GM19193 (cell line): ENCODE measurements around the gene FRY.

Experiments used
- POLR2A ChIP-seq: IDR thresholded peaks from 4 replicates; pipeline ENCODE4 v1.6.1; 2011; ENCODE audit not compliant: insufficient read depth, insufficient read length; ENCODE audit errors: extremely low read depth

FRY gene

DNA sequence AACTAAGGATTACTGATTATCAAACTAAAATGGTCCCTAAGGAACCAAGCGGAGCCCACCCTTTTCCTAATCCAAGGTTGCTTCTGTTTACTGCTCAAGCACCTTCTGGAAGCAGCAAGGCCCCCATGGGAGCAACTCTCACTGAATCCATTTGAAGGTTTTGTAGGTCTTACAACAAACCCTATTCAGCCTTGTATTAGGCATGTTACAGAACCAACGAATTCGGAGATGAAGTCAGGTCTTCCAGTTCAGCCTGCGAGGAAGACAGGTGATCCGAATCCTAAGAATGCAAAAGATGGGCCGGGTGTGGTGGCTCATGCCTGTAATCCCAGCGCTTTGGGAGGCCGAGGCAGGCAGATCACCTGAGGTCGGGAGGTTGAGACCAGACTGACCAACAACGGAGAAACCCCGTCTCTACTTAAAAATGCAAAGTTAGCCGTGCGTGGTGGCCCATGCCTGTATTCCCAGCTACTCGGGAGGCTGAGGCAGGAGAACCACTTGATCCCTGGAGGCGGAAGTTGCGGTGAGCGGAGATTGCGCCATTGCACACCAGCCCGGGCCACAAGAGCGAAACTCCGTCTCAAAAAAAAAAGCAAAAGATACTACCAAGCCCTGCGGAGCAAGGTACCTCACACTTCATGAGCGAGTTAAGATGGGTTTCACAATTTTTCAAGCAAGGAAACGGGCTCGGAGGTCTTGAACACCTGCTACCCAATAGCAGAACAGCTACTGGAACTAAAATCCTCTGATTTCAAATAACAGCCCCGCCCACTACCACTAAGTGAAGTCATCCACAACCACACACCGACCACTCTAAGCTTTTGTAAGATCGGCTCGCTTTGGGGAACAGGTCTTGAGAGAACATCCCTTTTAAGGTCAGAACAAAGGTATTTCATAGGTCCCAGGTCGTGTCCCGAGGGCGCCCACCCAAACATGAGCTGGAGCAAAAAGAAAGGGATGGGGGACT, 283.0 kb downstream of the FRY start:
- no peak for TF ChIP-seq POLR2A

DNA sequence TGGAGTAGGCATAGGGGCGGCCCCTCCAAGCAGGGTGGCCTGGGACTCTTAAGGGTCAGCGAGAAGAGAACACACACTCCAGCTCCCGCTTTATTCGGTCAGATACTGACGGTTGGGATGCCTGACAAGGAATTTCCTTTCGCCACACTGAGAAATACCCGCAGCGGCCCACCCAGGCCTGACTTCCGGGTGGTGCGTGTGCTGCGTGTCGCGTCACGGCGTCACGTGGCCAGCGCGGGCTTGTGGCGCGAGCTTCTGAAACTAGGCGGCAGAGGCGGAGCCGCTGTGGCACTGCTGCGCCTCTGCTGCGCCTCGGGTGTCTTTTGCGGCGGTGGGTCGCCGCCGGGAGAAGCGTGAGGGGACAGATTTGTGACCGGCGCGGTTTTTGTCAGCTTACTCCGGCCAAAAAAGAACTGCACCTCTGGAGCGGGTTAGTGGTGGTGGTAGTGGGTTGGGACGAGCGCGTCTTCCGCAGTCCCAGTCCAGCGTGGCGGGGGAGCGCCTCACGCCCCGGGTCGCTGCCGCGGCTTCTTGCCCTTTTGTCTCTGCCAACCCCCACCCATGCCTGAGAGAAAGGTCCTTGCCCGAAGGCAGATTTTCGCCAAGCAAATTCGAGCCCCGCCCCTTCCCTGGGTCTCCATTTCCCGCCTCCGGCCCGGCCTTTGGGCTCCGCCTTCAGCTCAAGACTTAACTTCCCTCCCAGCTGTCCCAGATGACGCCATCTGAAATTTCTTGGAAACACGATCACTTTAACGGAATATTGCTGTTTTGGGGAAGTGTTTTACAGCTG, 283.9 kb downstream of the FRY start, which contains the start of the genes BRCA2 and ZAR1L:
BRCA2 (plus strand) TSS at position 271 of the 790 bp plus-strand sequence. CDS start 953 bp downstream, outside the sequence.
ZAR1L (minus strand) TSS at position 126 of the 790 bp plus-strand sequence. CDS start 3,438 bp downstream, outside the sequence.
- peak; percentile 98 for TF ChIP-seq POLR2A

DNA sequence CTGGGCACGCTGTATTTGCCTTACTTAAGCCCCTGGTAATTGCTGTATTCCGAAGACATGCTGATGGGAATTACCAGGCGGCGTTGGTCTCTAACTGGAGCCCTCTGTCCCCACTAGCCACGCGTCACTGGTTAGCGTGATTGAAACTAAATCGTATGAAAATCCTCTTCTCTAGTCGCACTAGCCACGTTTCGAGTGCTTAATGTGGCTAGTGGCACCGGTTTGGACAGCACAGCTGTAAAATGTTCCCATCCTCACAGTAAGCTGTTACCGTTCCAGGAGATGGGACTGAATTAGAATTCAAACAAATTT, 284.4 kb downstream of the FRY start:
- TF ChIP-seq POLR2A: no peak

DNA sequence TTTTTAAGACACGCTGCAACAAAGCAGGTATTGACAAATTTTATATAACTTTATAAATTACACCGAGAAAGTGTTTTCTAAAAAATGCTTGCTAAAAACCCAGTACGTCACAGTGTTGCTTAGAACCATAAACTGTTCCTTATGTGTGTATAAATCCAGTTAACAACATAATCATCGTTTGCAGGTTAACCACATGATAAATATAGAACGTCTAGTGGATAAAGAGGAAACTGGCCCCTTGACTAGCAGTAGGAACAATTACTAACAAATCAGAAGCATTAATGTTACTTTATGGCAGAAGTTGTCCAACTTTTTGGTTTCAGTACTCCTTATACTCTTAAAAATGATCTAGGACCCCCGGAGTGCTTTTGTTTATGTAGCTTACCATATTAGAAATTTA, 284.9 kb downstream of the FRY start:
- no peak for TF ChIP-seq POLR2A

DNA sequence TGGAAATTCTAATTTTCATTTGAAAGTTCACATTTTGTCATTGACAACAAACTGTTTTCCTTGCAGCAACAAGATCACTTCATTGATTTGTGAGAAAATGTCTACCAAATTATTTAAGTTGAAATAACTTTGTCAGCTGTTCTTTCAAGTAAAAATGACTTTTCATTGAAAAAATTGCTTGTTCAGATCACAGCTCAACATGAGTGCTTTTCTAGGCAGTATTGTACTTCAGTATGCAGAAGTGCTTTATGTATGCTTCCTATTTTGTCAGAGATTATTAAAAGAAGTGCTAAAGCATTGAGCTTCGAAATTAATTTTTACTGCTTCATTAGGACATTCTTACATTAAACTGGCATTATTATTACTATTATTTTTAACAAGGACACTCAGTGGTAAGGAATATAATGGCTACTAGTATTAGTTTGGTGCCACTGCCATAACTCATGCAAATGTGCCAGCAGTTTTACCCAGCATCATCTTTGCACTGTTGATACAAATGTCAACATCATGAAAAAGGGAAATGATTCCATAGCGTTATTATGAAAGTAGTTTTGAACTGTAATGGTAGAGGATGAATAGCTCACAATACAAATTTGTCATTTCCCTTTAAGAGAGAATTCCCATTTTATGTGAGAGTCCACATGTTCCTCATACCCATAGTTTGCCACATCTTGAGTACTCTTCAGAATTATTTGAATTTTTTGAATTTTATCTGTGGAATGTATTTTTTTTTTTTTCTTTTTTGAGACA, 286.3 kb downstream of the FRY start:
- TF ChIP-seq POLR2A: no peak

DNA sequence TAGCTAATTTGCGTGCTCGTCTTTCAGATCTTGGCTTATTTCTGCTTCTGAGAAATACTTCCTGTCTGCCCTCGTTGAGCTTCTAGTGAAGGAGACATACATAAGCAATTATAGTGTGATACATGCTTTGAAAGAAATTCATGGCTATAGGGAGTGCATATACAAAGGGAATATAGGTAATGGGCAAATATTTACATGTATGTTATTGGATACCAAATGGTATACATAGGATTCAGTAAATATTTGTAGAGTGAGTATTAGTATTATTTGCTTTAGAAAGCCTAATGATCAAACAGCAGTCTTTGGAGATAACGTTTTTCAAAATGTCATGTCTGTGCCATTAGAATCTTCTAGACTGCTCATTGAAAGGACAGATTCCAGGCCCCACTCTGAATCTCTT, 289.0 kb downstream of the FRY start:
- no peak for TF ChIP-seq POLR2A

DNA sequence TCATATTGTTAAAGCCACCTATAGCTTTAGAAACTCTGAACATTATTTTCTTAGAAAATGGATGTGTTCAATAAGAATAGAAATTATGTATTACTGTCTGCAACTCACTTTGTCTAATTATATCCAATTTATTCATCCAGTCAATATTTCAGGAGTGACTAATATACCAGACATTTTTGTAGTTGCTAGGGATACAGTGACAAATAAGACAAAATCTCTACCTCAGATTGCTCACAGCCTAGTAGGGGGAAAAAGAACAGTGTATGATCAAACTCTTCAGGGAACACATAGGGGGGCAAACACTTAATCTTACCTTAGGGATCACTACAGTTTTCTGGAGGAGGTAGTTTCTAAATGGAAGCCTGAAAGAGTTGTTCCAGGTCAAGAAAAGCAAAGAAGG, 292.3 kb downstream of the FRY start:
- TF ChIP-seq POLR2A: no peak

DNA sequence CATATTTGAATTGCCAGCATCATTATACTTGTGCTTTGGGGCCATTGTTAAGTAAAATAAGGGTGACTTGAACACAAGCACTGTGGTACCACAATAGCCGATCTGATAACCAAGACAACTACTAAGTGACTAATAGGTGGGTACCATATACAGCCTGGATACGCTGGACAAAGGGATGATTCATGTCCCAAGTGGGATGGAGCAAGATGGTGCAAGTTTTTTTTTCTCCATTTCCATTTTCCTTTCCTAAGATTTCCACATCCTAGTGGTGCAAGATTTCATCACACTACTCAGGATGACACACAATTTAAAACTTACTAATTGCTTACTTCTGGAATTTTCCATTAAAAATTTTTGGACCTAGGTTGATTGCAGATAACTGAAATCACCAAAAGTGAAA, 298.9 kb downstream of the FRY start:
- TF ChIP-seq POLR2A: no peak

DNA sequence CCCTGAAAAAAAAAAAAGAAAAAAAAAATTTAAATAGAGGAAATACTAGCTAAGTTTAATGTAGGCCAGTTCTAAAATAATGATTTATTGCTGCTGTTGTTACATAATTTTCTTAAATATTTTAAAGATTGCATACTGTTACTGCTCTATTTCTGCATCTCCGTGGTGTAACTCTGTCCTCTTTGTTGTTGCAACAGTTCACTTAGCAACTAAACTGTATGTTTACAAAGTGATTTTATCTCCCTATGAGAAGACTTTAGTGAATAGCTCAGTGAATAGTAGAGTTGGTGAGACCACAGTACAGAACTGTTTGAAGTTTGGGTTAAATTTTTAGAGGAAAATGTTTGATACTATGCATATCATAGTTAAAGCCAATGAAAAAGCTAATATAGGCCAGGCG, 303.1 kb downstream of the FRY start:
- no peak for TF ChIP-seq POLR2A

DNA sequence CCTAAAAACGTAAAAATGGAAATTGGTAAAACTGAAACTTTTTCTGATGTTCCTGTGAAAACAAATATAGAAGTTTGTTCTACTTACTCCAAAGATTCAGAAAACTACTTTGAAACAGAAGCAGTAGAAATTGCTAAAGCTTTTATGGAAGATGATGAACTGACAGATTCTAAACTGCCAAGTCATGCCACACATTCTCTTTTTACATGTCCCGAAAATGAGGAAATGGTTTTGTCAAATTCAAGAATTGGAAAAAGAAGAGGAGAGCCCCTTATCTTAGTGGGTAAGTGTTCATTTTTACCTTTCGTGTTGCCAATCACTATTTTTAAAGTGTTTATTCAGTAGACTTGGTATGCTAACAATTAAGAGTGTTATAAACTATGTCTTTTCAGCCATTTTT, 309.3 kb downstream of the FRY start:
- no peak for TF ChIP-seq POLR2A

DNA sequence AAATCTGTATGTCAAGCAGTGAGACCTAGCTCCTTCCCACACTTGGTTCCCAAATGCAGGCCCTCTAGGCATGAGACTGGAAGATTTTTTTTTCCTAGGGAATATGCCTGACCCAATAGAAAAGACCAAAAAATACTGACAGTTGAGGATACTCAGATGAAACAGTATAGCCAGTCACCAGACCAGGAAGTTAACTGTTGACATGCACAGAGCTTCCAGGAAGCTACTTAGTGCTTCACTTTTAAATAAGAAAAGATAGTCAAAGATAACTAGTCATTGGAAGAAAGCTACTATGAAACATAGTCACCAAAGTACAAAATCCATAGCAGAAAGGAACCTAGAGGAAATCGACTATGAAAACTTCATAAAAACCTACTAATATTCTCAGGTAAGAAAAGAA, 316.1 kb downstream of the FRY start:
- no peak for TF ChIP-seq POLR2A
